A673 (cell line): ENCODE data around the gene DENND2D. TPM values are rescaled to one million over a fixed set of nuclear protein-coding genes. Genes with fewer than 3 reads are reported as not detected.

ENCODE experiments used
- BruUV-seq: library from RNA; stranded (reverse); fragments of 400-500 nt; replicated peaks from 2 replicates; lab custom pipeline; 2021; lab: Mats Ljungman, UMichigan
- CTCF ChIA-PET: fragments of 300-600 bp; sonication (Branson Sonifier 250); formaldehyde crosslinking; loops from one replicate; lab custom pipeline; 2022; ENCODE audit warnings: antibody characterized with exemption; lab: Charles Lee
- POLR2A ChIA-PET: fragments of 300-600 bp; sonication (Branson Sonifier 250); formaldehyde crosslinking; loops from one replicate; lab custom pipeline; 2022; ENCODE audit warnings: antibody characterized with exemption; ENCODE audit not compliant: low non-redundant PET; lab: Charles Lee
- DNase-seq: peaks from one replicate; pipeline ENCODE4 v3.0.0-alpha.2; 2015; ENCODE audit warnings: low spot score
- H3K27ac ChIP-seq: fragments of 200-600 bp; sonication (generic); 2 replicates; pipeline ENCODE4 v1.5.1; 2016; ENCODE audit warnings: mixed run types, low read depth, mild to moderate bottlenecking, mixed read lengths, antibody characterized with exemption, low read length; ENCODE audit not compliant: poor library complexity, severe bottlenecking
- H3K27me3 ChIP-seq: fragments of 200-600 bp; sonication (generic); replicated peaks from 2 replicates; pipeline ENCODE4 v1.6.1; 2017; ENCODE audit warnings: mixed run types, low read depth, mild to moderate bottlenecking, mixed read lengths, antibody characterized with exemption, low read length; ENCODE audit not compliant: insufficient read depth, poor library complexity
- H3K36me3 ChIP-seq: fragments of 200-600 bp; sonication (generic); 2 replicates; pipeline ENCODE4 v1.6.1; 2016; ENCODE audit warnings: mixed run types, mild to moderate bottlenecking, mixed read lengths, antibody characterized with exemption, low read length; ENCODE audit not compliant: insufficient read depth, poor library complexity, severe bottlenecking
- H3K4me1 ChIP-seq: fragments of 200-600 bp; sonication (generic); 2 replicates; pipeline ENCODE4 v1.6.1; 2017; ENCODE audit warnings: mixed run types, mild to moderate bottlenecking, mixed read lengths, antibody characterized with exemption, low read length; ENCODE audit not compliant: insufficient read depth, poor library complexity, severe bottlenecking
- H3K4me3 ChIP-seq: fragments of 200-600 bp; sonication (generic); 2 replicates; pipeline ENCODE4 v1.5.1; 2016; ENCODE audit warnings: low read depth, mixed run types, mild to moderate bottlenecking, mixed read lengths, low read length; ENCODE audit not compliant: poor library complexity, severe bottlenecking
- H3K9me3 ChIP-seq: fragments of 200-600 bp; sonication (generic); 2 replicates; pipeline ENCODE4 v1.6.1; 2016; ENCODE audit warnings: mixed run types, low read depth, mild to moderate bottlenecking, mixed read lengths, antibody characterized with exemption, low read length; ENCODE audit not compliant: poor library complexity, severe bottlenecking
- EZH2 ChIP-seq: fragments of 200-600 bp; sonication (generic); IDR thresholded peaks from 2 replicates; pipeline ENCODE4 v1.6.1; 2017; ENCODE audit warnings: borderline replicate concordance, low read depth, mild to moderate bottlenecking, mixed read lengths, antibody characterized with exemption, low read length; ENCODE audit not compliant: poor library complexity, severe bottlenecking
- intact Hi-C: fragments of 100-400 bp; cut with micrococcal nuclease; formaldehyde crosslinking; loops from one replicate; pipeline ENCODE4 v1.10.0; 2022; ENCODE audit not compliant: unreplicated experiment
- total RNA-seq: library from RNA; stranded (reverse); gene quantifications from 2 replicates; pipeline ENCODE4 v1.2.3, GENCODE V29; 2021
- TF ChIP-seq, protein P1 (sequence below): fragments of 300-800, 200-600 bp; sonication (generic); conservative IDR thresholded peaks from 2 replicates; pipeline ENCODE4 v1.5.1; 2017; ENCODE audit warnings: low read depth, mild to moderate bottlenecking, antibody characterized with exemption, low read length, moderate library complexity, mixed read lengths

DENND2D gene
- total RNA-seq, 1 experiment from 2014 or later: not detected

DNA sequence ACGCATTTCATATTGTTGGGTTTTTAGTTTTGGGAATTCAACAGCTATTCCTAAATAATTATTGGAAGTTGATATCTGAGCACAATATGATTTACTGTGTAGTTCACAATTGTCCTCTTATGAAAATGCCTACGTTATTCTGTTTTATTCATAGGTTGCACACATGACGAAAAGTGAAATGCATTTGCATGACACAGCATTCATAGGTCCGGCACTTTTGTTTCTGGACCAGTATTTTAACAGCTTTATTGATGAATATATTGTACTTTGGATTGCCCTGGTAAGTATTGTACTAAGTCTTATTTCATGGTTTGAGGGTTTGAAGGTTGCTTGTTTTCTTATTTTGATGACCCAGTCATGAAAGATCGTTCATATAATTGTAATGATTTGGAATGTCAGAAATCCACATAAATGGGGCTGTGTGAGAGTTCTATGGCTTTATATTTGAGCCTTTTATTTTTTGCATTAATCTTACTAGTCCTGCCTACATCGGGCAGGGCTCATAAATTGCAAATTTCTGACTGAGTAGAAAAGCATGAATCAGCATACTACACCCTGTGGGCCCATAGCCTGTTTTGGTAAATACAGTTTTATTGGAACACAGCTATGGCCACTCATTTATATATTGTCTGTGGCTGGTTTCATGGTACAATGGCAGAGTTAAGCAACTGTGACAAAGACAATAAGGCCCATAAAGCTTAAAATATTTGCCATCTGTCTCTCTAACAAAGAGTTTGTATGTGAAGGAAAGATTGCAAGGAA, 17.0 kb downstream of the DENND2D start:
- intact Hi-C loops: no loop called here
- Histone ChIP-seq H3K27ac (no peak overlapping the region), H3K36me3 (peaks cover 13% of the 10 kb centered on the region), H3K27me3 (no peaks in the 10 kb centered on the region), H3K9me3 (no peaks in the 10 kb centered on the region), H3K4me1 (no peaks in the 10 kb centered on the region), H3K4me3 (no peak overlapping the region)
- TF ChIP-seq, protein P1, sequence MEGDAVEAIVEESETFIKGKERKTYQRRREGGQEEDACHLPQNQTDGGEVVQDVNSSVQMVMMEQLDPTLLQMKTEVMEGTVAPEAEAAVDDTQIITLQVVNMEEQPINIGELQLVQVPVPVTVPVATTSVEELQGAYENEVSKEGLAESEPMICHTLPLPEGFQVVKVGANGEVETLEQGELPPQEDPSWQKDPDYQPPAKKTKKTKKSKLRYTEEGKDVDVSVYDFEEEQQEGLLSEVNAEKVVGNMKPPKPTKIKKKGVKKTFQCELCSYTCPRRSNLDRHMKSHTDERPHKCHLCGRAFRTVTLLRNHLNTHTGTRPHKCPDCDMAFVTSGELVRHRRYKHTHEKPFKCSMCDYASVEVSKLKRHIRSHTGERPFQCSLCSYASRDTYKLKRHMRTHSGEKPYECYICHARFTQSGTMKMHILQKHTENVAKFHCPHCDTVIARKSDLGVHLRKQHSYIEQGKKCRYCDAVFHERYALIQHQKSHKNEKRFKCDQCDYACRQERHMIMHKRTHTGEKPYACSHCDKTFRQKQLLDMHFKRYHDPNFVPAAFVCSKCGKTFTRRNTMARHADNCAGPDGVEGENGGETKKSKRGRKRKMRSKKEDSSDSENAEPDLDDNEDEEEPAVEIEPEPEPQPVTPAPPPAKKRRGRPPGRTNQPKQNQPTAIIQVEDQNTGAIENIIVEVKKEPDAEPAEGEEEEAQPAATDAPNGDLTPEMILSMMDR: no peak
- no peak for TF ChIP-seq EZH2
- no peak for DNase-seq
- ChIA-PET CTCF (no interaction called here), POLR2A (no interaction called here)
- no TSS peak for BruUV-seq

- TF ChIP-seq, protein P1: no peak
- no peak for TF ChIP-seq EZH2
- DNase-seq: no peak
- Histone ChIP-seq H3K27me3 (no peaks in the 10 kb centered on the region), H3K27ac (no peak overlapping the region), H3K36me3 (peaks cover 13% of the 10 kb centered on the region), H3K9me3 (no peaks in the 10 kb centered on the region), H3K4me1 (no peaks in the 10 kb centered on the region), H3K4me3 (no peak overlapping the region)
- intact Hi-C loops: no loop called here
- CTCF ChIA-PET: no interaction called here
- no TSS peak for BruUV-seq
- POLR2A ChIA-PET: no interaction called here
These were observed 18.4 kb downstream of the DENND2D start for GRCh38 chr1:111182052-111182451.

GRCh38 chr1:111179968-111180533, 20.4 kb downstream of the DENND2D start:
- Histone ChIP-seq H3K36me3 (peaks cover 13% of the 10 kb centered on the region), H3K27me3 (no peaks in the 10 kb centered on the region), H3K9me3 (no peaks in the 10 kb centered on the region), H3K27ac (no peak overlapping the region), H3K4me3 (no peak overlapping the region), H3K4me1 (no peaks in the 10 kb centered on the region)
- TF ChIP-seq, protein P1: no peak
- TF ChIP-seq EZH2: no peak
- ChIA-PET POLR2A (no interaction called here), CTCF (no interaction called here)
- intact Hi-C loops: no loop called here
- BruUV-seq: no TSS peak
- no peak for DNase-seq
